H9 (cell line): Measurements from ENCODE around the gene DGLUCY. TPM values are rescaled to one million over a fixed set of nuclear protein-coding genes. Genes with fewer than 3 reads are reported as not detected.
A peak's percentile ranks its signal among the peaks of the same experiment; 100 is the strongest.

Experiments used
- DNase-seq: peaks from one replicate; pipeline ENCODE4 v3.0.0-alpha.2; 2017
- H2AFZ ChIP-seq: one replicate; pipeline ENCODE4 v1.6.1; 2013; ENCODE audit warnings: mild to moderate bottlenecking, low read length, control low read depth, moderate library complexity
- H2AK5ac ChIP-seq: 2 replicates; pipeline ENCODE4 v1.6.1; 2013; ENCODE audit warnings: low read length, control low read depth, mixed read lengths; ENCODE audit not compliant: insufficient read length
- H2BK120ac ChIP-seq: one replicate; pipeline ENCODE4 v1.6.1; 2013; ENCODE audit warnings: low read depth, mild to moderate bottlenecking, low read length, control low read depth, inconsistent platforms; ENCODE audit not compliant: poor library complexity, severe bottlenecking
- H2BK12ac ChIP-seq: 2 replicates; pipeline ENCODE4 v1.6.1; 2013; ENCODE audit warnings: low read length, control low read depth, mixed read lengths, low read depth; ENCODE audit not compliant: insufficient read length
- H2BK15ac ChIP-seq: 2 replicates; pipeline ENCODE4 v1.6.1; 2013; ENCODE audit warnings: low read depth, low read length, control low read depth
- H2BK20ac ChIP-seq: one replicate; pipeline ENCODE4 v1.6.1; 2013; ENCODE audit warnings: low read depth, mild to moderate bottlenecking, low read length, control low read depth, inconsistent platforms; ENCODE audit not compliant: poor library complexity, severe bottlenecking
- H2BK5ac ChIP-seq: 2 replicates; pipeline ENCODE4 v1.6.1; 2013; ENCODE audit warnings: low read length, control low read depth, mixed read lengths; ENCODE audit not compliant: insufficient read length
- H3K14ac ChIP-seq: 2 replicates; pipeline ENCODE4 v1.6.1; 2013; ENCODE audit warnings: low read length, control low read depth; ENCODE audit not compliant: insufficient read depth
- H3K18ac ChIP-seq: 2 replicates; pipeline ENCODE4 v1.6.1; 2013; ENCODE audit warnings: low read depth, mild to moderate bottlenecking, mixed read lengths, low read length, control low read depth; ENCODE audit not compliant: insufficient read length
- H3K23ac ChIP-seq: 2 replicates; pipeline ENCODE4 v1.6.1; 2013; ENCODE audit warnings: low read length, control low read depth, mixed read lengths, low read depth; ENCODE audit not compliant: insufficient read length
- H3K23me2 ChIP-seq: 2 replicates; pipeline ENCODE4 v1.6.1; 2013; ENCODE audit warnings: low read depth, mild to moderate bottlenecking, mixed read lengths, low read length, control low read depth; ENCODE audit not compliant: insufficient read length, poor library complexity, severe bottlenecking
- H3K27ac ChIP-seq: 2 replicates; pipeline ENCODE4 v1.5.1; 2013; ENCODE audit warnings: low read length, control low read depth, mixed read lengths, low read depth; ENCODE audit not compliant: insufficient read length
- H3K27me3 ChIP-seq: 2 replicates; pipeline ENCODE4 v1.6.1; 2013; ENCODE audit warnings: low read length, control low read depth, inconsistent platforms; ENCODE audit not compliant: insufficient read depth
- H3K4ac ChIP-seq: 2 replicates; pipeline ENCODE4 v1.6.1; 2013; ENCODE audit warnings: low read depth, mild to moderate bottlenecking, control low read depth, inconsistent platforms, low read length, moderate library complexity
- H3K4me1 ChIP-seq: 2 replicates; pipeline ENCODE4 v1.6.1; 2013; ENCODE audit warnings: low read length, control low read depth, inconsistent platforms; ENCODE audit not compliant: insufficient read depth
- H3K4me2 ChIP-seq: 2 replicates; pipeline ENCODE4 v1.6.1; 2013; ENCODE audit warnings: low read length, control low read depth, mixed read lengths; ENCODE audit not compliant: insufficient read length, insufficient read depth
- H3K56ac ChIP-seq: 2 replicates; pipeline ENCODE4 v1.6.1; 2013; ENCODE audit warnings: low read depth, mild to moderate bottlenecking, mixed read lengths, low read length, control low read depth; ENCODE audit not compliant: insufficient read length
- H3K79me1 ChIP-seq: 2 replicates; pipeline ENCODE4 v1.6.1; 2013; ENCODE audit warnings: low read depth, mild to moderate bottlenecking, moderate library complexity, low read length, control low read depth, inconsistent platforms; ENCODE audit not compliant: insufficient read depth, poor library complexity, severe bottlenecking
- H3K79me2 ChIP-seq: 2 replicates; pipeline ENCODE4 v1.6.1; 2013; ENCODE audit warnings: low read length, control low read depth, inconsistent platforms; ENCODE audit not compliant: insufficient read depth
- H3K9ac ChIP-seq: 2 replicates; pipeline ENCODE4 v1.6.1; 2013; ENCODE audit warnings: low read length, control low read depth, mixed read lengths; ENCODE audit not compliant: insufficient read length; ENCODE audit errors: extremely low read depth
- H3K9me3 ChIP-seq: one replicate; pipeline ENCODE4 v1.6.1; 2013; ENCODE audit warnings: low read depth, low read length, inconsistent platforms; ENCODE audit not compliant: control insufficient read depth
- H3T11ph ChIP-seq: one replicate; pipeline ENCODE4 v1.6.1; 2013; ENCODE audit warnings: mild to moderate bottlenecking, low read length, control low read depth, inconsistent platforms
- H4K20me1 ChIP-seq: one replicate; pipeline ENCODE4 v1.6.1; 2013; ENCODE audit not compliant: control insufficient read depth, insufficient read length, insufficient read depth
- H4K5ac ChIP-seq: 2 replicates; pipeline ENCODE4 v1.6.1; 2013; ENCODE audit warnings: low read depth, mild to moderate bottlenecking, mixed read lengths, low read length, control low read depth; ENCODE audit not compliant: insufficient read length
- H4K8ac ChIP-seq: replicated peaks from 2 replicates; pipeline ENCODE4 v1.6.1; 2013; ENCODE audit warnings: low read length, control low read depth, mixed read lengths, low read depth; ENCODE audit not compliant: insufficient read length
- H4K91ac ChIP-seq: 2 replicates; pipeline ENCODE4 v1.6.1; 2013; ENCODE audit warnings: low read depth, mild to moderate bottlenecking, moderate library complexity, mixed read lengths, low read length, control low read depth; ENCODE audit not compliant: insufficient read length
- H3K27ac Mint-ChIP-seq, 3 experiments: 2 replicates in 2 of 3; 3 replicates in 1 of 3; pipeline ENCODE4 v1.8.0; 2020 to 2021; ENCODE audit warnings: mixed read lengths in 3 of 3, mild to moderate bottlenecking in 1 of 3, moderate library complexity in 1 of 3
- H3K27me3 Mint-ChIP-seq: 2 replicates; pipeline ENCODE4 v1.8.0; 2021; ENCODE audit warnings: low read depth, mild to moderate bottlenecking, moderate library complexity, mixed read lengths
- H3K36me3 Mint-ChIP-seq, 3 experiments: 2 replicates in 2 of 3; 3 replicates in 1 of 3; pipeline ENCODE4 v1.8.0; 2020 to 2021; ENCODE audit warnings: low read depth in 3 of 3, mixed read lengths in 3 of 3; ENCODE audit not compliant: insufficient read depth in 1 of 3
- H3K4me1 Mint-ChIP-seq, 2 experiments: 2 replicates each; pipeline ENCODE4 v1.8.0; 2020; ENCODE audit warnings: mixed read lengths in 2 of 2
- H3K4me3 Mint-ChIP-seq, 2 experiments: 2 replicates in 1 of 2; 3 replicates in 1 of 2; pipeline ENCODE4 v1.8.0; 2020 to 2021; ENCODE audit warnings: mild to moderate bottlenecking in 2 of 2, mixed read lengths in 2 of 2, moderate library complexity in 1 of 2
- H3K9me3 Mint-ChIP-seq, 2 experiments: 2 replicates in 1 of 2; 3 replicates in 1 of 2; pipeline ENCODE4 v1.8.0; 2020; ENCODE audit warnings: mild to moderate bottlenecking in 2 of 2, mixed read lengths in 2 of 2, moderate library complexity in 1 of 2
- CTCF ChIP-seq: fragments of 200-600 bp; sonication (generic); conservative IDR thresholded peaks from 3 replicates; pipeline ENCODE4 v1.8.0; 2021; ENCODE audit warnings: antibody characterized with exemption, mild to moderate bottlenecking
- WGBS: extraction: QIAGEN DNeasy Blood & Tissue Kit; methylation state at CpG from one replicate; pipeline ENCODE4 v1.1.7; 2013; ENCODE audit warnings: missing lambda C conversion rate, low lambda C conversion rate, mixed read lengths; ENCODE audit not compliant: insufficient read length; ENCODE audit errors: extremely low coverage; 5-methylcytosine and 5-hydroxymethylcytosine counted together
- total RNA-seq: library from RNA; stranded (reverse); gene quantifications from 2 replicates; pipeline ENCODE4 v1.2.1, GENCODE V29; 2021

Gene DGLUCY
- total RNA-seq, 1 experiment from 2014 or later: 29.6 TPM

- TF ChIP-seq CTCF: no peak
- no peak overlapping the region; a peak in 1 of 5 replicates for H3K4me3 Mint-ChIP-seq
- WGBS: no CpG with 5 or more reads among the region's 5 CpGs
Observed at GRCh38 chr14:91115986-91116770, 2.3 kb downstream of the DGLUCY start.

More at GRCh38 chr14:91115986-91116770, 2.3 kb downstream of the DGLUCY start:
- no peak overlapping the region for H4K5ac ChIP-seq
- no peaks in the 10 kb centered on the region for H3K27me3 ChIP-seq
- no peak overlapping the region for H3K27ac ChIP-seq
- H3K9me3 ChIP-seq: no peaks in the 10 kb centered on the region
- no peak overlapping the region for H2BK120ac ChIP-seq
- no peak overlapping the region for H3K4me2 ChIP-seq
- peaks cover 6 to 13% of the 10 kb centered on the region in 2 experiments for H3K9me3 Mint-ChIP-seq
- peaks cover 9% of the 10 kb centered on the region for H3K23me2 ChIP-seq
- H3K56ac ChIP-seq: no peak overlapping the region
- H2BK20ac ChIP-seq: no peak overlapping the region
- H4K91ac ChIP-seq: no peak overlapping the region
- H2AK5ac ChIP-seq: no peak overlapping the region
- H4K20me1 ChIP-seq: no peaks in the 10 kb centered on the region
- peaks cover 14% of the 10 kb centered on the region for H3K4me1 ChIP-seq
- H3K23ac ChIP-seq: no peak overlapping the region
- peaks cover 65 to 77% of the 10 kb centered on the region in 2 experiments for H3K4me1 Mint-ChIP-seq
- no peak overlapping the region for H4K8ac ChIP-seq
- no peak overlapping the region for H3K9ac ChIP-seq
- no peak overlapping the region for H2BK12ac ChIP-seq
- no peak overlapping the region for H3K14ac ChIP-seq
- no peak overlapping the region for H2BK5ac ChIP-seq
- no peak overlapping the region for H2BK15ac ChIP-seq
- peaks cover 20 to 41% (median 26%) of the 10 kb centered on the region in 3 experiments for H3K36me3 Mint-ChIP-seq
- H3K27ac Mint-ChIP-seq: peak overlapping the region; percentile 31 to 66 (median 37); a peak in 2 of 7 replicates
- H3T11ph ChIP-seq: no peak overlapping the region
- H3K18ac ChIP-seq: no peak overlapping the region
- H3K79me2 ChIP-seq: no peaks in the 10 kb centered on the region
- no peak overlapping the region for H2AFZ ChIP-seq
- no peak overlapping the region for H3K4ac ChIP-seq
- DNase-seq: no peak
- no peaks in the 10 kb centered on the region for H3K27me3 Mint-ChIP-seq
- H3K79me1 ChIP-seq: no peaks in the 10 kb centered on the region
